ENCODE measurements around the gene TICAM2. TPM values are rescaled to one million over a fixed set of nuclear protein-coding genes. Genes with fewer than 3 reads are reported as not detected.

Gene TICAM2
- total RNA-seq, 4 donors from 2014 or later: 0.59 to 1.3 (median 0.78) TPM

DNA sequence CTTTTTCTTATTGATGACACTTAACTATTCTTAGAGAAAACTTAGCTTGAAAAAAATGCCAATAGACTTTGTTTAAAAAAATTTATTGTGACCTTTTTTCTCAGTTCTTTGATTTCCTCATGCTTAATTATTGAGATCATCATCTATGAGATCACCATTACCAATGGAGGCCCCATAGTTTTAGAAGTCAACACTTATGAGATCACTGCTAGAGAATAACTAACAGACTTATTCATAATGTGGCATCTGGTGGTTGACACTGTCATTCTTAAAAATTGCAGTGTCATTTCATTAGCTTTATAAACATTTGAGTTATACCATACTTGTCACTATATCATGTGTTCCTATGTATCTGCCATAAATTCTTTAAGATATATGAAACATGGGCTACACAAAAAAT, 42.8 kb downstream of the TICAM2 start:
- in situ Hi-C loops (cut with MboI; ENCODE audit: low sequenced_read_pairs in 4 of 4): no loop called here
- H3K27ac ChIP-seq: no peak overlapping the region

GRCh38 chr5:115558388-115558956, 43.8 kb downstream of the TICAM2 start:
- intact Hi-C loops (cut with DNase I; ENCODE audit: low total_unique reads): no loop called here
- no peak for TF ChIP-seq POLR2A (IDR thresholded peaks at IDR 0.05)
- TF ChIP-seq CTCF (IDR thresholded peaks at IDR 0.05 in 4 of 5, conservative IDR thresholded peaks at IDR 0.05 in 1 of 5): no peak
- in situ Hi-C loops (cut with MboI; ENCODE audit: low sequenced_read_pairs in 4 of 4): no loop called here
- no peaks in the 10 kb centered on the region for H3K27me3 ChIP-seq
- no peak for DNase-seq
- peak; percentile 77 to 93 for ATAC-seq
- no peaks in the 10 kb centered on the region for H3K9me3 ChIP-seq
- no peak overlapping the region for H3K4me3 ChIP-seq
- peak overlapping the region; percentile 4 to 62 (median 21) for H3K27ac ChIP-seq
- peaks cover 8 to 14% of the 10 kb centered on the region in 2 donors for H3K4me1 ChIP-seq
- no peaks in the 10 kb centered on the region for H3K36me3 ChIP-seq

More for the DNA sequence above, 42.8 kb downstream of the TICAM2 start:
- intact Hi-C loops (cut with DNase I; ENCODE audit: low total_unique reads): no loop called here
- Histone ChIP-seq H3K4me1 (peaks cover 8 to 14% of the 10 kb centered on the region in 2 donors), H3K4me3 (no peak overlapping the region), H3K36me3 (no peaks in the 10 kb centered on the region), H3K27me3 (no peaks in the 10 kb centered on the region), H3K9me3 (no peaks in the 10 kb centered on the region)
- TF ChIP-seq POLR2A (IDR thresholded peaks at IDR 0.05): no peak
- TF ChIP-seq CTCF (IDR thresholded peaks at IDR 0.05 in 4 of 5, conservative IDR thresholded peaks at IDR 0.05 in 1 of 5): no peak
- DNase-seq (no peak), ATAC-seq (no peak)

GRCh38 chr5:115557667-115558387, 44.5 kb downstream of the TICAM2 start:
- Histone ChIP-seq H3K27me3 (no peaks in the 10 kb centered on the region), H3K4me3 (no peak overlapping the region), H3K4me1 (peaks cover 8 to 14% of the 10 kb centered on the region in 2 donors), H3K27ac (peak overlapping the region; percentile 4 to 62 (median 21)), H3K36me3 (no peaks in the 10 kb centered on the region), H3K9me3 (no peaks in the 10 kb centered on the region)
- ATAC-seq (peak; percentile 13 to 35), DNase-seq (no peak)
- in situ Hi-C loops (cut with MboI; ENCODE audit: low sequenced_read_pairs in 4 of 4): no loop called here
- intact Hi-C loops (cut with DNase I; ENCODE audit: low total_unique reads): no loop called here
- TF ChIP-seq POLR2A (IDR thresholded peaks at IDR 0.05) (no peak), CTCF (IDR thresholded peaks at IDR 0.05 in 4 of 5, conservative IDR thresholded peaks at IDR 0.05 in 1 of 5) (no peak)

DNA sequence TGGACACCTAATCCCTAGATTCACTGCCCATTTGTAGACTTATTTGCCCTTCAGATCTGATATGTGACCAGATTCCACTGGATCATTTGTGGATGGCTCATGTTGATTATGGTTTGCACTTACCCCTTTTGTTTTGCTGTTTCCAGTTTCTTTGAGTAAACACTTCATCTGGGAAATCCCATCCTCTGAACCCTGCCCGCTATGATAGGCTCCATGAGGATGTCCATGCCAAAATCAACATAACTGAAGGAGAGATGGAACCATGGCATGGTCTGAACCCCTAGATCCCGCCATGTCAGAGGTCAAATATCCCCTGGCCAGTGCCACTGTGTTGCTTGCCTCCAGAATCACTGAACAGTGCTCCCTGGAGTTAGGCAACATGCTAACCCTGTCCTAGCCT, 46.0 kb downstream of the TICAM2 start:
- Histone ChIP-seq H3K36me3 (no peaks in the 10 kb centered on the region), H3K9me3 (no peaks in the 10 kb centered on the region), H3K4me1 (peaks cover 8 to 14% of the 10 kb centered on the region in 2 donors), H3K4me3 (no peak overlapping the region), H3K27ac (no peak overlapping the region), H3K27me3 (no peaks in the 10 kb centered on the region)
- intact Hi-C loops (cut with DNase I; ENCODE audit: low total_unique reads) (no loop called here), in situ Hi-C loops (cut with MboI; ENCODE audit: low sequenced_read_pairs in 4 of 4) (no loop called here)
- no peak for DNase-seq
- TF ChIP-seq CTCF (IDR thresholded peaks at IDR 0.05 in 4 of 5, conservative IDR thresholded peaks at IDR 0.05 in 1 of 5) (no peak), POLR2A (IDR thresholded peaks at IDR 0.05) (no peak)
- ATAC-seq: no peak

Measured in gastrocnemius medialis (tissue), 4 donors.